Mesothelial cell of epicardium (in vitro differentiated cells): ENCODE measurements around the gene SLC16A4. TPM values are rescaled to one million over a fixed set of nuclear protein-coding genes. Genes with fewer than 3 reads are reported as not detected.

Experiments used
- DNase-seq, 2 experiments: peaks; one replicate each; pipeline ENCODE4 v3.0.0; 2021; ENCODE audit warnings: low spot score in 2 of 2; ENCODE audit not compliant: unreplicated experiment in 2 of 2
- H3K27ac Mint-ChIP-seq: 2 replicates; pipeline ENCODE4 v1.8.0; 2021; ENCODE audit warnings: mixed read lengths
- H3K27me3 Mint-ChIP-seq: 2 replicates; pipeline ENCODE4 v1.8.0; 2021; ENCODE audit warnings: low read depth, mixed read lengths
- H3K36me3 Mint-ChIP-seq: 2 replicates; pipeline ENCODE4 v1.8.0; 2021; ENCODE audit warnings: mixed read lengths
- H3K4me1 Mint-ChIP-seq: 2 replicates; pipeline ENCODE4 v1.8.0; 2021; ENCODE audit warnings: mixed read lengths
- H3K4me3 Mint-ChIP-seq: 2 replicates; pipeline ENCODE4 v1.8.0; 2021; ENCODE audit warnings: mild to moderate bottlenecking, moderate library complexity, mixed read lengths
- H3K9me3 Mint-ChIP-seq: 2 replicates; pipeline ENCODE4 v1.8.0; 2021; ENCODE audit warnings: mixed read lengths
- total RNA-seq: library from RNA; stranded (reverse); gene quantifications from 3 replicates; pipeline ENCODE4 v1.2.1, GENCODE V29; 2021
- TF ChIP-seq, protein P1 (sequence below): fragments of 200-600 bp; sonication (generic); IDR thresholded peaks from one replicate; pipeline ENCODE4 v1.5.0; 2021; ENCODE audit warnings: antibody characterized with exemption; ENCODE audit not compliant: unreplicated experiment

Gene SLC16A4
- total RNA-seq, 1 donor from 2014 or later = 13.7 TPM

DNA sequence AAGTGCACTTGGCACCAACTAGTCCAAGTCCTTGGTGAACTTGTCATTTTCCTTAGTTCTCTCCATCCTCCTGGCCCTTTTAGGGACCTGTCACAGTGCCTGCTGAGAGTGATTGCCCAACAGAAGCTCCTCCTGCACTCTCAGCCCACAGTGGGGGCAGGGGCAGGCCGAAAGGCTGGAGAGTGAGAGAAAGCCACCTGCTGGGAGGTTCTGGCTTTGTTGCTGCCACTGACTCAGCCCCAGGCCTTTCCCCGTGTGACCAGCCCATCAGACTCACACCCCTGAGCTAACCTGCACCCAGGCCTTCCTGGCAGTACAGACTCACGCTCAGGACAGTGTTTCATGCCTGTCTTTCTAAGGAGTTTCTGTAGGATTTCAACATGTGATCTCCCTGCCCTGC, 43.0 kb upstream of the SLC16A4 start:
- DNase-seq = no peak

DNA sequence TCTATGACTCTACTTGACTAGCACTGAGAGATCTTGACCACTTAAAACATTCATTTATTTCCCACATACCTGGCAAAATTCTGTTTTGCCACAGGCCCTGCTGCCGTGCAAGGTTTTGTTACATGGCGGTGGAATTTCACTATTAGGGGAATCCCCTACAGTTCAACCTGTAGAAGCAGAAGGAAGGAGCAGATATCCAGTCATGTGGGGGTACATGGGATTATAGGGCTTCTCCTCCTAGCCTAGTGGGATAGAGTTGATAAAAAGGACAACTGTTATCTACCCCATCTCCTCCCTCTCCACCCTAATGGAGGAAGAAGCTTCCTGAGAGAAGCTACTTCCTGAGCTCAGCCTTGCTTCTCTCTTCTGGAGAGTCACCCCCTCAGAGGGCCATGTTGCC, 42.4 kb upstream of the SLC16A4 start:
- H3K27ac Mint-ChIP-seq = peak overlapping the region; percentile 94
- no peaks in the 10 kb centered on the region for H3K36me3 Mint-ChIP-seq
- DNase-seq = no peak
- H3K4me3 Mint-ChIP-seq = no peak overlapping the region
- TF ChIP-seq, protein P1, sequence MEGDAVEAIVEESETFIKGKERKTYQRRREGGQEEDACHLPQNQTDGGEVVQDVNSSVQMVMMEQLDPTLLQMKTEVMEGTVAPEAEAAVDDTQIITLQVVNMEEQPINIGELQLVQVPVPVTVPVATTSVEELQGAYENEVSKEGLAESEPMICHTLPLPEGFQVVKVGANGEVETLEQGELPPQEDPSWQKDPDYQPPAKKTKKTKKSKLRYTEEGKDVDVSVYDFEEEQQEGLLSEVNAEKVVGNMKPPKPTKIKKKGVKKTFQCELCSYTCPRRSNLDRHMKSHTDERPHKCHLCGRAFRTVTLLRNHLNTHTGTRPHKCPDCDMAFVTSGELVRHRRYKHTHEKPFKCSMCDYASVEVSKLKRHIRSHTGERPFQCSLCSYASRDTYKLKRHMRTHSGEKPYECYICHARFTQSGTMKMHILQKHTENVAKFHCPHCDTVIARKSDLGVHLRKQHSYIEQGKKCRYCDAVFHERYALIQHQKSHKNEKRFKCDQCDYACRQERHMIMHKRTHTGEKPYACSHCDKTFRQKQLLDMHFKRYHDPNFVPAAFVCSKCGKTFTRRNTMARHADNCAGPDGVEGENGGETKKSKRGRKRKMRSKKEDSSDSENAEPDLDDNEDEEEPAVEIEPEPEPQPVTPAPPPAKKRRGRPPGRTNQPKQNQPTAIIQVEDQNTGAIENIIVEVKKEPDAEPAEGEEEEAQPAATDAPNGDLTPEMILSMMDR = no peak
- no peaks in the 10 kb centered on the region for H3K9me3 Mint-ChIP-seq
- peaks cover 53% of the 10 kb centered on the region for H3K4me1 Mint-ChIP-seq
- no peaks in the 10 kb centered on the region for H3K27me3 Mint-ChIP-seq

More for the DNA sequence above, 43.0 kb upstream of the SLC16A4 start:
- Mint-ChIP-seq H3K4me1 (peaks cover 59% of the 10 kb centered on the region), H3K9me3 (no peaks in the 10 kb centered on the region), H3K4me3 (no peak overlapping the region), H3K27ac (peak overlapping the region; percentile 94), H3K36me3 (no peaks in the 10 kb centered on the region), H3K27me3 (no peaks in the 10 kb centered on the region)
- TF ChIP-seq, protein P1 = no peak

DNA sequence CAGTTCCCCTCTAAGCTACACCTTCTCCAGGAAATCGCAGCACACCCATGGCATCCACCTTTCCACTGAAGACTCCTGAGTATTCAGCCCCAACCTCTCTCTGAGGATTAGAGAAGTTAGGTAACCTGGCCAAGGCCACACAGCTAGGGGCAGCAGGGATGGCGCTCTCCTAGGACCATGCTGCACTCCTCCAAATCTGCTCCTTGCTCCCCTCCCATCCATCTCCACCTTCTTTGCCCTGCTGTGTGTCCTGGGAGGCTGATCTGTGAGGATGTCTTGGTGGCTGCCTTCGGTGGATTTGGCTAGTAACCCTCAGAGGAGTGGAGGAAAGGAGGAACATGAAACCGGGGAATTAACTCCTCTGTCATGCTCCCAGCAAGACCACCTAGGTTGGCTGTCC, 40.1 kb upstream of the SLC16A4 start:
- H3K36me3 Mint-ChIP-seq = no peaks in the 10 kb centered on the region
- H3K9me3 Mint-ChIP-seq = no peaks in the 10 kb centered on the region
- no peaks in the 10 kb centered on the region for H3K27me3 Mint-ChIP-seq
- TF ChIP-seq, protein P1 = no peak
- DNase-seq = no peak
- H3K4me3 Mint-ChIP-seq = no peak overlapping the region
- H3K4me1 Mint-ChIP-seq = peaks cover 30% of the 10 kb centered on the region
- H3K27ac Mint-ChIP-seq = no peak overlapping the region

DNA sequence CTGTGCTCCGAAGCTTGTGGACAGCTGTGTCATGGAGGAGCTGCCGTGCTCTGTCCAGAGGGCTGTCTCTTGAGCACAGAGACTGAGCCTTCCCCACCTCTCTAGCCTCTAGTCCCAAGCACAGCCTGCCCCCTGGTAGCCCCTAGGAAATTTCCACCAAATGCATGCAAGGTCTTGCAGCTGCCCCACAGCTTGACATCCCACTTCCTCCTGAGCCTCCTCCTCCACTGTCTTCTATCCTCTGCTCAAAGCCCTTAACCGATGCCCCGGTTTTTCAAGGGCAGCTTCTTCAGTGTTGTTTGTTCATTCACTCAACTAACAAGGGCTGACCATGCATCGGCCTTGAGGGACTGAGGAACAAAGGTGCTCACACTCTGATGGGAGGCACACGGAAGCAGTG, 39.5 kb upstream of the SLC16A4 start:
- H3K27ac Mint-ChIP-seq = no peak overlapping the region

DNA sequence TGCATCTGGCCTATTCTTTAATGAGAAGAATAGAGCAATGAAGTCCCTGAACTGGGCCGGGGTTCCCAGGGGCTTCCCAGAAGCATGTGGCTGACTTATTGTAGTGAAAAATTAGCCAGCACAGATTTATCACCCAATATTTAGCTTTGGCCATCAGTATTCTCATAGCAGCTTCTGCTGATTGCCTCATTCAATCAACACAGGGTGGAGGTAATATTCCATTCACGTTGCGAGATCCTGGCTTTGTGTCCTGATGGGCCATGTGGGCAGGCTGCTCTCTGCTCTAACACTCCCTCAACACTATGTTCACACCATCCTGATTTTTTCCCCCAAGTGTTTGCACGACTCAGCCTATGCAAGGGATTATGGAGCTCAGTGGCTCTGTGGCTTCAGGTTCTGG, 38.1 kb upstream of the SLC16A4 start:
- no peaks in the 10 kb centered on the region for H3K27me3 Mint-ChIP-seq
- H3K36me3 Mint-ChIP-seq = no peaks in the 10 kb centered on the region
- H3K27ac Mint-ChIP-seq = no peak overlapping the region
- peaks cover 17% of the 10 kb centered on the region for H3K4me1 Mint-ChIP-seq
- H3K9me3 Mint-ChIP-seq = no peaks in the 10 kb centered on the region
- no peak for DNase-seq
- TF ChIP-seq, protein P1 = no peak
- H3K4me3 Mint-ChIP-seq = no peak overlapping the region

More for the DNA sequence above, 39.5 kb upstream of the SLC16A4 start:
- H3K36me3 Mint-ChIP-seq = no peaks in the 10 kb centered on the region
- H3K4me3 Mint-ChIP-seq = no peak overlapping the region
- H3K4me1 Mint-ChIP-seq = peaks cover 27% of the 10 kb centered on the region
- H3K9me3 Mint-ChIP-seq = no peaks in the 10 kb centered on the region
- TF ChIP-seq, protein P1 = no peak
- no peaks in the 10 kb centered on the region for H3K27me3 Mint-ChIP-seq
- DNase-seq = no peak

- TF ChIP-seq, protein P1 = no peak
- H3K36me3 Mint-ChIP-seq = peaks cover 1% of the 10 kb centered on the region
- no peak for DNase-seq
- H3K4me1 Mint-ChIP-seq = peaks cover 5% of the 10 kb centered on the region
- no peak overlapping the region for H3K27ac Mint-ChIP-seq
- H3K27me3 Mint-ChIP-seq = peaks cover 2% of the 10 kb centered on the region
- H3K9me3 Mint-ChIP-seq = peaks cover 3% of the 10 kb centered on the region
- H3K4me3 Mint-ChIP-seq = no peak overlapping the region
Measured at GRCh38 chr1:110426854-110427253, 36.0 kb upstream of the SLC16A4 start.
